Endothelial cell of umbilical vein (primary cell): ENCODE results near the gene PPP4C. TPM values are rescaled to one million over a fixed set of nuclear protein-coding genes. Genes with fewer than 3 reads are reported as not detected.

Experiments
- BruUV-seq: library from RNA; stranded (reverse); fragments of 400-500 nt; replicated peaks from 2 replicates; lab custom pipeline; 2021; lab: Mats Ljungman, UMichigan
- CTCF ChIA-PET: fragments of 300-600, 350-600 bp; sonication (Branson Sonifier 250); formaldehyde crosslinking; loops from one replicate; lab custom pipeline; 2021; ENCODE audit warnings: antibody characterized with exemption, inconsistent platforms; lab: Charles Lee
- POLR2A ChIA-PET: fragments of 300-600, 350-600 bp; sonication (Branson Sonifier 250); formaldehyde crosslinking; loops from one replicate; lab custom pipeline; 2021; ENCODE audit warnings: antibody characterized with exemption, inconsistent platforms; lab: Charles Lee
- DNase-seq: peaks from one replicate; pipeline ENCODE4 v3.0.0-alpha.2; 2011; ENCODE audit warnings: low read depth, low spot score
- FAIRE-seq: peaks from 2 replicates; lab custom pipeline; 2011; peaks lifted over from hg19 to GRCh38; lab: Jason Lieb, UNC
- H2AFZ ChIP-seq: 2 replicates; pipeline ENCODE4 v1.6.0; 2012; ENCODE audit warnings: low read depth, low read length, control low read depth, inconsistent platforms
- H3K27ac ChIP-seq: 2 replicates; pipeline ENCODE4 v1.5.1; 2011; ENCODE audit warnings: low read depth, mild to moderate bottlenecking, control low read depth, low read length, moderate library complexity; ENCODE audit not compliant: insufficient read depth
- H3K27me3 ChIP-seq, 2 experiments: 2 replicates each; pipeline versions ENCODE4 v1.6.0 to v1.6.1; 2011; ENCODE audit warnings: low read length in 2 of 2, mixed read lengths in 1 of 2; ENCODE audit not compliant: control insufficient read depth in 2 of 2, insufficient read depth in 2 of 2
- H3K36me3 ChIP-seq, 2 experiments: 2 replicates in 1 of 2; 3 replicates in 1 of 2; pipeline ENCODE4 v1.5.1; 2011; ENCODE audit warnings: low read length in 2 of 2, mild to moderate bottlenecking in 1 of 2, moderate library complexity in 1 of 2; ENCODE audit not compliant: control insufficient read depth in 2 of 2, insufficient read depth in 2 of 2; ENCODE audit errors: extremely low read depth in 1 of 2
- H3K4me1 ChIP-seq: 3 replicates; pipeline ENCODE4 v1.5.1; 2011; ENCODE audit warnings: mild to moderate bottlenecking, low read length; ENCODE audit not compliant: control insufficient read depth, insufficient read depth; ENCODE audit errors: extremely low read depth
- H3K4me2 ChIP-seq: 2 replicates; pipeline ENCODE4 v1.6.1; 2011; ENCODE audit warnings: low read length, control low read depth, mixed read lengths; ENCODE audit not compliant: insufficient read depth
- H3K4me3 ChIP-seq, 3 experiments: fragments of 200-600 bp in 1 of 3; sonication (generic), shearing (Covaris generic) in 1 of 3; replicated peaks in 1 of 3; 2 replicates each; pipeline ENCODE4 v1.5.1; 2011 to 2016; ENCODE audit warnings: control low read depth in 3 of 3, low read length in 3 of 3, mild to moderate bottlenecking in 2 of 3, inconsistent platforms in 1 of 3, low read depth in 1 of 3, moderate library complexity in 1 of 3; ENCODE audit not compliant: insufficient read depth in 1 of 3
- H3K79me2 ChIP-seq: 2 replicates; pipeline ENCODE4 v1.6.0; 2012; ENCODE audit warnings: low read length, inconsistent platforms; ENCODE audit not compliant: control insufficient read depth, insufficient read depth
- H3K9ac ChIP-seq: replicated peaks from 2 replicates; pipeline ENCODE3; 2011; ENCODE audit warnings: low read length, control low read depth; ENCODE audit not compliant: insufficient read depth; ENCODE audit errors: extremely low read depth
- H3K9me1 ChIP-seq: replicated peaks from 3 replicates; pipeline ENCODE4 v1.6.0; 2011; ENCODE audit warnings: mild to moderate bottlenecking, low read length; ENCODE audit not compliant: control insufficient read depth, insufficient read depth; ENCODE audit errors: extremely low read depth
- H3K9me3 ChIP-seq: replicated peaks from 2 replicates; pipeline ENCODE4 v1.5.1; 2012; ENCODE audit warnings: low read length, inconsistent platforms; ENCODE audit not compliant: control insufficient read depth, insufficient read depth
- H4K20me1 ChIP-seq: replicated peaks from 2 replicates; pipeline ENCODE3; 2011; ENCODE audit warnings: mild to moderate bottlenecking, low read length; ENCODE audit not compliant: control insufficient read depth, insufficient read depth; ENCODE audit errors: extremely low read depth
- EZH2 ChIP-seq: IDR thresholded peaks from 2 replicates; pipeline ENCODE4 v1.6.1; 2012; ENCODE audit warnings: borderline replicate concordance, low read depth, mild to moderate bottlenecking, moderate library complexity, low read length, inconsistent platforms; ENCODE audit not compliant: severe bottlenecking
- FOS ChIP-seq: IDR thresholded peaks from 2 replicates; pipeline ENCODE4 v1.6.1; 2011; ENCODE audit warnings: mild to moderate bottlenecking, low read length, moderate library complexity, borderline replicate concordance; ENCODE audit not compliant: insufficient read depth
- GATA2 ChIP-seq: IDR thresholded peaks from 2 replicates; pipeline ENCODE4 v1.7.0; 2011; ENCODE audit warnings: low read depth, mild to moderate bottlenecking, moderate library complexity, mixed read lengths, low read length; ENCODE audit not compliant: insufficient read length, insufficient read depth
- JUN ChIP-seq: IDR thresholded peaks from 2 replicates; pipeline ENCODE4 v1.6.1; 2011; ENCODE audit warnings: borderline replicate concordance, low read depth; ENCODE audit not compliant: insufficient read length, insufficient read depth
- MYC ChIP-seq: IDR thresholded peaks from one replicate; pipeline ENCODE4 v1.6.1; 2011; ENCODE audit warnings: mild to moderate bottlenecking, low read depth, low read length
- POLR2A ChIP-seq: IDR thresholded peaks from 2 replicates; pipeline ENCODE4 v1.6.1; 2012; ENCODE audit warnings: low read depth, mild to moderate bottlenecking, control low read depth, low read length
- POLR2AphosphoS5 ChIP-seq: IDR thresholded peaks from 2 replicates; pipeline ENCODE4 v1.6.1; 2012; ENCODE audit warnings: low read depth, mild to moderate bottlenecking, control low read depth, low read length, moderate library complexity; ENCODE audit not compliant: insufficient read depth
- dilution Hi-C: fragments of 300-500 bp; cut with MboI; formaldehyde crosslinking; loops from one replicate; pipeline ENCODE4 v1.15.0; 2019; ENCODE audit warnings: low sequenced_read_pairs; ENCODE audit not compliant: extremely low pct_ligation_motif_present
- intact Hi-C: fragments of 100-400 bp; cut with micrococcal nuclease; formaldehyde crosslinking; loops from one replicate; pipeline ENCODE4 v1.10.0; 2022
- polyA plus RNA-seq, 4 experiments: library from polyadenylated mRNA; depleted of rRNA in 3 of 4; stranded (reverse) in 3 of 4; unstranded in 1 of 4; fragments of >200 nt; gene quantifications; 2 replicates each; pipeline versions ENCODE4 v1.2.1 to v1.2.3, GENCODE V29; 2011 to 2012; ENCODE audit warnings: missing spikeins in 1 of 4
- total RNA-seq: library from RNA; stranded (reverse); gene quantifications from 2 replicates; pipeline ENCODE4 v1.2.3, GENCODE V29; 2021
- TF ChIP-seq, protein P1 (sequence below): IDR thresholded peaks from 2 replicates; pipeline ENCODE4 v1.6.1; 2011; ENCODE audit not compliant: insufficient read depth, insufficient read length
- TF ChIP-seq, protein P2 (sequence below), 2 donors: IDR thresholded peaks; 1 replicate in 1 of 2; 2 replicates in 1 of 2; pipeline ENCODE4 v1.5.1; 2011; ENCODE audit warnings: low read length in 2 of 2, mild to moderate bottlenecking in 2 of 2, moderate library complexity in 2 of 2, control low read depth in 1 of 2, inconsistent platforms in 1 of 2, low read depth in 1 of 2; ENCODE audit not compliant: insufficient read depth in 1 of 2; ENCODE audit errors: extremely low read depth in 1 of 2

PPP4C gene
- total and polyA plus RNA-seq, 2 donors (not counting 3 experiments of a cell fraction or from before 2014, with no cell fraction given) = 167 to 327 TPM

DNA sequence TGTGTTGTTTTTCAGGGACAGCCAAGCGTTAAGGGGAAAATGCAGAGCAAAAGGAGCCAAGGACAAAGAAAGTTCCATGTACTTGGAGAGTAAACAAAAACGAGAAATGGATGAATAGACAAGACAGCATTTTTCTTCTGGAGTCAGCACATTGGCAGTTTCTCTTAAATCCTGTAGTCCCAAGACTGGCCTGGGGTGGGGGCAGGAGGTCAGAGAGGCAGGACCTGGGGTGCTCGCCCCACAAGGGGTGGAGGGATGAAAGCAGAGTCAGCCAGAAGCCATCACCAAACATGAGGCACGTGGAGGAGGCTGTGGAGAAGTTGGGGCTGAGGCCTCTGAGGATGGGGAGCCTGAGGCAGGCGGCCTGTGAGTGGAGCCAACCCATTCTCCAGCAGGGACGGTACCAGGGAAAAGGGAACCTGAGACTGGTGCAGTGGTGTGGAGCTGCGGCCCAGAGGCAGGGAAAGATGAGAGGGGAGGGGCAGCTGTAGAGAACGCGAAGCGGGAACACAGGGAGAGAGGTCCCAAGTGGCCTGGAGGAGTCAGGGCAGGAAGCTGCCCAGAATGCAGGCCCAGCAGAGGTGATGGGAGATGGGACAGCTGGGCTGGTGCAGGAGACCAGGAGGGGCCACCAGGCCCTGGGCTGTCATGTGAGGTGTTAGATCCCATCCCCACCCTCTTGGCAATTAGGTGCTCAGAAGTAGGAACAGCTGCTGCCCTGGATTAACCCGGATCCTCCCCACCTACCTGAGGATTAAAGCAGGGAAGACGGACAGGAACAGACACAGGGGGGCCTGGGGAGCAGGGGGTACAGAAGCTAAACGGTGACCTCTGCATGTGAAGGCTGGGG lies 48.0 kb upstream of the PPP4C start:
- no peaks in the 10 kb centered on the region for H4K20me1 ChIP-seq
- no peak overlapping the region for H2AFZ ChIP-seq
- TF ChIP-seq POLR2A (no peak), MYC (no peak), EZH2 (no peak), POLR2AphosphoS5 (no peak), JUN (no peak), FOS (no peak), GATA2 (no peak)
- TF ChIP-seq, protein P1, sequence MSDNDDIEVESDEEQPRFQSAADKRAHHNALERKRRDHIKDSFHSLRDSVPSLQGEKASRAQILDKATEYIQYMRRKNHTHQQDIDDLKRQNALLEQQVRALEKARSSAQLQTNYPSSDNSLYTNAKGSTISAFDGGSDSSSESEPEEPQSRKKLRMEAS = no peak
- TF ChIP-seq, protein P2, sequence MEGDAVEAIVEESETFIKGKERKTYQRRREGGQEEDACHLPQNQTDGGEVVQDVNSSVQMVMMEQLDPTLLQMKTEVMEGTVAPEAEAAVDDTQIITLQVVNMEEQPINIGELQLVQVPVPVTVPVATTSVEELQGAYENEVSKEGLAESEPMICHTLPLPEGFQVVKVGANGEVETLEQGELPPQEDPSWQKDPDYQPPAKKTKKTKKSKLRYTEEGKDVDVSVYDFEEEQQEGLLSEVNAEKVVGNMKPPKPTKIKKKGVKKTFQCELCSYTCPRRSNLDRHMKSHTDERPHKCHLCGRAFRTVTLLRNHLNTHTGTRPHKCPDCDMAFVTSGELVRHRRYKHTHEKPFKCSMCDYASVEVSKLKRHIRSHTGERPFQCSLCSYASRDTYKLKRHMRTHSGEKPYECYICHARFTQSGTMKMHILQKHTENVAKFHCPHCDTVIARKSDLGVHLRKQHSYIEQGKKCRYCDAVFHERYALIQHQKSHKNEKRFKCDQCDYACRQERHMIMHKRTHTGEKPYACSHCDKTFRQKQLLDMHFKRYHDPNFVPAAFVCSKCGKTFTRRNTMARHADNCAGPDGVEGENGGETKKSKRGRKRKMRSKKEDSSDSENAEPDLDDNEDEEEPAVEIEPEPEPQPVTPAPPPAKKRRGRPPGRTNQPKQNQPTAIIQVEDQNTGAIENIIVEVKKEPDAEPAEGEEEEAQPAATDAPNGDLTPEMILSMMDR (IDR thresholded peaks at IDR 0.05; ENCODE audit: extremely low read depth in 1 of 2, insufficient read depth in 1 of 2, low read depth in 1 of 2, low read length in 2 of 2) = no peak
- intact Hi-C loops (no loop called here), dilution Hi-C loops (no loop called here)
- H3K27ac ChIP-seq = no peak overlapping the region
- no peak for FAIRE-seq
- no TSS peak for BruUV-seq
- peaks cover 15 to 20% of the 10 kb centered on the region in 2 experiments for H3K27me3 ChIP-seq
- POLR2A ChIA-PET = no interaction called here
- H3K9ac ChIP-seq = no peak overlapping the region
- no peak overlapping the region for H3K4me2 ChIP-seq
- no peaks in the 10 kb centered on the region for H3K4me1 ChIP-seq
- no peak overlapping the region for H3K4me3 ChIP-seq
- no peaks in the 10 kb centered on the region for H3K9me3 ChIP-seq
- H3K36me3 ChIP-seq = no peaks in the 10 kb centered on the region
- no peak for DNase-seq
- CTCF ChIA-PET = interaction anchor here (0.6 to 0.7 kb wide), 2 partner anchors 12 to 327 kb away, joined by 3 read pairs; no protein-coding TSS in a partner anchor
- H3K9me1 ChIP-seq = no peaks in the 10 kb centered on the region
- H3K79me2 ChIP-seq = no peaks in the 10 kb centered on the region
